Posterior cingulate gyrus (tissue), 11 donors: ENCODE results near the gene ABCC1.
A peak's percentile ranks its signal among the peaks of the same experiment; 100 is the strongest.

ENCODE experiments used
- DNase-seq, 10 donors: peaks; one replicate each; pipeline versions ENCODE4 v3.0.0 to v3.0.0-alpha.2; 2020 to 2021; ENCODE audit warnings: mixed read lengths in 3 of 10
- intact Hi-C: fragments of 100-400 bp; cut with DNase I; formaldehyde crosslinking; loops from one replicate; pipeline ENCODE4 v1.15.1; 2023

Gene ABCC1

DNA sequence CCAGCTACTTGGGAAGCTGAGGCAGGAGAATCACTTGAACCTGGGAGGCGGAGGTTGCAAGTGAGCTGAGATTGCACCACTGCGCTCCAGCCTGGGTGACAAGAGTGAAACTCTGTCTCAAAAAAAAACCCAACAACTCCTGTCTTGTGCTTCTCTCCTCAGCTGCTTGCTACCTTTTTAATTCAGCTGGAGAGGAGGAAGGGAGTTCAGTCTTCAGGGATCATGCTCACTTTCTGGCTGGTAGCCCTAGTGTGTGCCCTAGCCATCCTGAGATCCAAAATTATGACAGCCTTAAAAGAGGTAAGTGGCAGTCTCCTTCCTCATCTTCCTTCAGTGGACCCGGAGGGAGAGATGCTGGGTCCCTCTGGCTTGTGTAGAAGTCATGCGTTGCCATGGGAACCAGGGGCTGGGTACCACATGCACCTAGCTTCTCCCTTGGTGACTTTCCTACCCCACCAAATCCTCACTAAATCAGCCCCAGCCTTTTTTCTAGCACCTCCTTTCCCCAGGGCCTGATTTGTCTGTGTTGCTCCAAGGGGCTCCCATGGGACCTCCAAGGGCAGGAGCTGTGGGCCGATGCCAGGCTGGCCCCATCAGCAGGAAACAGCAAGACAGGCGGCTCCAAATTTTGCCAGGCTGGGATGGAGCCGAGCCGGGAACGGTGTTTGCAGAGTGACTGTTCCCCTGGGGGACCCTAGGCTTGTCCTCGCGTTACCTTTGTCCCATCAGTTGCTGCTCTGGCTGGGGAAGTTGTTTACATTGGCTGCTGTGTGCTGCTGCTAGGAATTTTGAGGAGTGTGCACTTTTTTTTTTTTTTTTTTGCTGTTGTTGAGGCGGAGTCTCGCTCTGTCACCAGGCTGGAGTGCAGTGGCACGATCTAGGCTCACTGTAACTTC lies 65.2 kb downstream of the ABCC1 start:
- intact Hi-C loops, result no loop called here
- DNase-seq, result peak in 1 of 10 donors; percentile 69

DNA sequence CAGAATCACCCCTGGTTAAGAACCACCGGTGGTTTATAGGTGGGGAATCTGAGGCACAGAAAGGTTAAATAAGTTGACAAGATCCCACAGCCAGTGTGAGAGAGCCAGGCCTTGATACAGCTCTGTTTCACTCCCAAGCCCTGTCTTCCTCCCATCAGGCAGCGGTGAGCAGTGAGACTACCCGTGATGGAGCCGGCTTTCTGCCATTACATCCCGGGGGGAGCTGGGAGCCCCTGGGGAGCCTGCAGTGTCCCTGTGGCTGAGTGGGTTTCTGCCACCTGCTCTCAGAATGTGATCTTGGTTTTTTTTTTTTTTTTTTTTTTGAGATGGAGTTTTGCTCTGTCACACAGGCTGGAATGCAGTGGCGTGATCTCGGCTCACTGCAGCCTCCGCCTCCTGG lies 66.4 kb downstream of the ABCC1 start:
- intact Hi-C loops, result no loop called here
- DNase-seq, result peak in 1 of 10 donors; percentile 62

DNA sequence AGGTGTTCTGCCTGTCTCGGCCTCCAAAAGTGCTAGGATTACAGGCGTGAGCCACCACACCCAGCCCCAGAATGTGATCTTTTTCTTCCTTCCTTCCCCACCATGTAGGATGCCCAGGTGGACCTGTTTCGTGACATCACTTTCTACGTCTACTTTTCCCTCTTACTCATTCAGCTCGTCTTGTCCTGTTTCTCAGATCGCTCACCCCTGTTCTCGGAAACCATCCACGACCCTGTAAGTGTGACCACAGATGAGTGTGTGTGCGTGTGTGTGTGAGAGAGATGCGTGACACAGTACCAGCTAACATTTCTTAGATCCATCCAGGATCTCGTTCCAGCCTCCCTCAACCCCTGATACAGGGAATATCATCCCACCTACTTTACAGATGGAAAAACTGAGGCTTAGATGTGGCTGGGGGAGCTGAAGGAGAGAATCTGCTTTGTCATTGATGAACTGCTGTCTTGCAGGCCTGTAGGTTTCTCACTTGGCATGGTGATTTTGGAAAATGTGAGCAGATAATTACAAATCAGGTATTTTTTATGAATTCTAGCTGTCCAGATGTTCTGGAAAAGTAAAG lies 67.1 kb downstream of the ABCC1 start:
- intact Hi-C loops, result no loop called here
- DNase-seq, result peak in 1 of 10 donors; percentile 20

DNA sequence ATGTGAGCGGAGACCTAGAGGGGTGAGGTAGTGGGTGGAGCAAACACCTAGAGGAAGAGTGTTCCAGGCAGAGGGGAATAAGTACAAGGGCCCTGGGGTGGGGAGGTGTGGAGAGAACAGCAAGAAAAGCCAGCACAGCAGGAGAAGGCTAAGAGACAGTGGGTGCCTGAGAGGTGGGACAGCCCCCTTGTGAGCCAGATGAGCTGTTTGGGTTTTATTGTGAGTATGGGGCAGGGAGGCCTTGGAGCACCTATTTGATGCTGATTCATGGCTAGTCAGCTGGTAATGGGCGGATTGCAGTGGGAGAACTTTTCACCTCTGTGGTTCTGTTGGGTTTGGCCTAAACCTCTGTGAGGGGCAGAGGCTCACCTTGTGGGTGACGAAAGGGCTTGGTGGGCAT lies 68.4 kb downstream of the ABCC1 start:
- intact Hi-C loops, result no loop called here
- peak in 1 of 10 donors; percentile 24 for DNase-seq

DNA sequence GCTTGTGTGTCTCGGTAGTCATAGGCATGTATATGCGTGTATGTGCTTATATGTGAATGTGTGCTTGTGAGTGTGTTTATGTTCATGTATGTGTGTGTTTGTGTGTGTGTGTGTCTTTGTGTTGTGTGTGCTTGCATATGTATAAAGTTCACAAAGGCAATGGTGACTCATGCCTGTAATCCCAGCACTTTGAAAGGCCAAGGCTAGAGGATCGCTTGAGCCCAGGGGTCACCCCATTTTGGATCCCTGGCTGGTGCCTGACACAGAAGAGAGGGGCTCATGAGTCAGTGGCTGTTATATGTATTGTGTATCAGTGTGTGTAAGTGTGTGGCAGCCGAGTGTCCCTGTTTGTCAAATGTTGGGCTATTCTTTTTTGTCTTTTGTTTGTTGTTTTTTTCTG lies 69.3 kb downstream of the ABCC1 start:
- peak in 1 of 10 donors; percentile 59 for DNase-seq
- intact Hi-C loops, result no loop called here

DNA sequence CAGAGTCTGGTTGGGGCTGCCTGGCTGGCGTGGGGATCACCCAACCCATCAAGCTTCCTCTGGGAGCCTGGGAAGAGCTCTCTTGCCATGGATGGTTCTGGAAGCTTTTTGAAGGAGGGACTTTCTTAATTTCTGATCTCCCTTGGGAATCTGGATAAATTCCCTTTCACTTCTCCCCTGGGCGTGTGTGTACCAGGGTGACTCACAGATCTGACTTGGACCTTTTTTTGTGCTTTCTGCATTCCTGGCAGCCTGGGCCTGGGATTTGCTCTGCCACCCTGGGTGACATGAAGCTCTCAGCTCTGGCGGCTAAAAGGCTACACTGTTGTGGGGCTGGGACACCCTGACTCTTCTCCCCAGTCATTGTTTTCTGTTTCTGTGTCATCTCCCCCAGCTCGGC lies 70.1 kb downstream of the ABCC1 start:
- intact Hi-C loops, result no loop called here
- peak in 1 of 10 donors; percentile 47 for DNase-seq

DNA sequence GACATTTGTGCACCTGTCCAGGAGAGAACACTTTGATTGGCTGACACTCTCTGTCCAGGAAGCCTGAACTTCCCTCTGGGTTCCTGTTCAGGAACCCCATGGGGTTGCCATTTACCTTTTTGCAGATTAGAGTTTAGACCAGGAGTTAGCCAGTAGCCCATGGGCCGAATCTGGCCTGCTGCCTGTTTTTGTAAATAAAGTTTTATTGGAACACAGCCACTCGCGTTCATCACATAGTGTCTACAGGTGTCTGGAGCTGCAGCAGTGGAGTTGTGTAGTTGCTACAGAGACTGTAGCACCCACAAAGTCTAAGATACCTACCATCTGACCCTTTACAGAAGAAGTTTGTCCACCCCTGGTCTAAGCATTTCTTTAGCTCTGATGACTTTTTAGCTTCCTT lies 70.9 kb downstream of the ABCC1 start:
- intact Hi-C loops, result no loop called here
- peak in 1 of 10 donors; percentile 43 for DNase-seq

DNA sequence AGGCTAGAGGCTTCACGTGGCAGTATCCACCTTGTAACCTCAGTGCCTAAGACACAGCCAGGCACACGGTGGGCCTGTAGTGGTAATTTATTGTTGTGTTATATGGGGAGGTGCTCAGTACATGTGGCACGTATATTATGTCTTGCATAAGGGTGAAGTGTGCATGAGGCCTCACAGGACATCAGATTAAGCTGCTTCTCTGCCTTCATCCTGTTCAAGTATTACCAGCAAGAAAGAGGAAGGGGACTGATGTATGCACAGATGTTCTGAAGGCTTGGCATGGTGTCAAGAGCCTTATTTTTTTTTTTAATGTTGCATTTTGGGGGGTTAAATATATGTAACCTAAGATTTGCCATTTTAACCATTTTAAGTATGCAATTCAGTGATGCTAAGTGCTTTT lies 71.6 kb downstream of the ABCC1 start:
- intact Hi-C loops, result no loop called here
- no peak for DNase-seq

DNA sequence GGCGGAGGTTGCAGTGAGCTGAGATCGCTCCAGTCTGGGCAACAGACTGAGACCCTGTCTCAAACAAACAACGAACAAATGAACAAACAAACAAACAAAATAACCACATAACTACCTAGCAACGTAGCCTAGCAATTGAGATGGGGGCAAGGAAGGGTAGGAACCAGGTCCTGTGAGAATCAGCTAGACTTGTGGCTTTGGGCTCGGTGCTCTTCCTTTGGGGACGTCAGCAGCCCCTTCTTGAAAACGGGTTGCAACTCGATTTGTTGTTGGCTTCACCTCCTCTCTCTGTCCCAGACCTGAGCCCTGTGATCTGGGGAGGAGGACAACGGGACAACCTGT lies 72.2 kb downstream of the ABCC1 start:
- peak in 1 of 10 donors; percentile 30 for DNase-seq

DNA sequence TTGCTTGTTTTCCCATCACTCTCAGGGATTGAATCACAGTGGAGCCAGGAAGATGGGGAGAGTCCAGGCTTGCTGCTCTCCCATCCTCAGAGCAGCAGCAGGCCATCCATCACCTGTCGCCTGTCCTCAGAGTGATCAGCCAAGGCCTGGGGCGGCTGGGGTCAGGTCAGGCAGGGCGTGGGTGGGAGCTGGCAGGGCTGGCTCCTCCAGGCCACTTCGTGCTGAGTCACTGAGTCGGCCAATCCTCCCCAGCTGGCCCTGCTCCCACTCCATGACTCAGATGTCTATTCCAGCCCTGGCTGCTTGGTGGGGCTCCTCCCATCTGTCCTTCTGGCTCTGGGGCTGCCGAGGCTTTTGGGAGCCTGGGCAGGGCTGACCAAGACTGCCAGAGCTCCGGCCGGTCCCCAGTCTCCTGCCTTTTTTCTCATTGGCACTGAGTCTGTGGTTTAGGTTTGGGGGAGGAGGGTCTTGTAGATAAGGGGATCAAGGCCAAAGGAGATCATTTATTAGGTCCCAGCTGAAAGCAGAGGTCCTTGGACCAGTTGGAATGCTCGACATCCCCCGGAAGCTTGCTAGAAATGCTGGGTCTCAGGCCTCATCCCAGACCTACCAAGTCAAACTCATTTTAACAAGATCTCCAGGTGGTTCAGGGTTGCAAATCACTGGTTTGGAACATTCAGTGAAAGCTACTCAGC lies 72.7 kb downstream of the ABCC1 start:
- peak; percentile 47 to 96 (median 72) for DNase-seq
- intact Hi-C loops, result no loop called here

More for the DNA sequence above, 72.2 kb downstream of the ABCC1 start:
- intact Hi-C loops, result no loop called here

DNA sequence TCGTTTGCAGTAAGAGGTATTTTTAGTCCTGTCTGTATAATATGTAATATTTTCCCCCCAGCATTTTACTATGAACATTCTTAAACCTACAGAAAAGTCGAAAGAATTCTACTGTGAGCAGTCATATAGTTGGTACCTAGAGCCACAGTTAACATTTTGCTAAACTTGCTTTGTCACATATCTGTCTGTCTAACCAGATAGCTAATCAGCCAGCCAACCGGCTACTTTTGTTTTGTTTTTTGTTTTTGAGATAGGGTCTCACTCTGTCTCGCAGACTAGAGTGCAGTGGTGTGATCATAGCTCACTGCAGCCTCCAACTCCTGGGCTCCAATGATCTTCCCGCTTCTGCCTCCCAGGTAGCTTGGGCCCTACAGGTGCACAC lies 73.3 kb downstream of the ABCC1 start:
- DNase-seq, result no peak
- intact Hi-C loops, result no loop called here

DNA sequence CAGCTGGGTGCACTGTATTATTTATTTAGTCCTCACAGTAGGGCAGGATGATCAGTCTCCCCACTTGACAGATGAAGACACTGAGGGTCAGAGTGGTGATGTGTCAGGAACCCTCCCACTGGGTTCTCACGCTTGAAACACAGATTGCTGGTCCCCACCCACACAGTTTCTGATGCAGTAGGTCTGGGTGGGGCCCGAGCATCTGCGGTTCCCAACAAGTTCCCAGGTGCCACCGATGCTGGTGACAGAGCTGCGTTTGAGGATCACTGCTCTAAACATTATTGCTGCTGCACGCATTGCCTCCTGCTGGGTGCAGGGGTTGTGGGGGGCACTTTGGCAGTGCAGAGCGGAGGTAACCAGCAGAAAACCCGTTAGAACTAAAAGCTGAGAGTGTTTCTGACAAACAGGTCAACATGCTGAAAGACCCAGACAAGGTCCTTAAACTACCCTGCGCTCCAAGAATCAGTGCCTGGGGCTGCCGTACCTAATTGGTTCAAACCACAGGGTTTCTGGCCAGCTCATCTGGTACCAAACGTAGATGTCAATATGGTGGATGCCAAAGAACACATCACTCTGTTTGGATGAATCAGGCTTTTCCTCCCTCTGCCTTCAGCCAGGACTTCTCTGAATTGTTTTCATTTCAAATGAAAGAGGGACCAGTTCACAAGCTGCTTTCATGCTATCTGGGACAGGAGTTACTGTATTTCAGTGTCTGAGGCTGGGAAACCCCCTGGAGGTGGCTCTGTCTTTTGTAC lies 76.0 kb downstream of the ABCC1 start:
- intact Hi-C loops, result no loop called here

DNA sequence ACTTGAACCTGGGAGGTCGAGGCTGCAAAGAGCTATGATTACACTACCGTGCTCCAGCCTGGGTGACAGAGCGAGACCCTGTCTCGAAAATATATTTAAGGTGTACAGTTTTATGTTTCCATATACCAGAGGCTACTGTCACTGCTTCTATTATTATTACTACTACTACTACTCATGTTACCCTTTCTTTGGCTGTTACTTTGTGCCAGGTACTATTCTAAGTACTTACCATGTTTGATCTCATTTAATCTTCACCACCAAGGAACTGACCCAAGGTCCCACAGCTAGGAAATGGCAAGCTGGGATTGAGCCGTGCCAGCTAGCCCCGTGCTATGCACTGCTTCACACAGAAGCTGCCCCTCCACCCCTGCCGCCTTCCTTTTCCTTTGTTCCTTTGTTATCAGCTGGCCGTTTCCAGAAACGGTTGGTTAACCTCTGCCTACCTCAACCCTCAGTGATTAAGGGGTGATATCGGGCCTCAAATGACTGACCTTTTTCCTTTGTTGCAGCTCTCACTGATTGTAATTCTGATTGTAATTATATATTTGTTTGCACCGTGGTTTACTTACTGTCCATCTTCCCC lies 78.4 kb downstream of the ABCC1 start:
- intact Hi-C loops, result no loop called here
- DNase-seq, result no peak

More for the DNA sequence above, 76.0 kb downstream of the ABCC1 start:
- DNase-seq, result peak in 1 of 10 donors; percentile 68

DNA sequence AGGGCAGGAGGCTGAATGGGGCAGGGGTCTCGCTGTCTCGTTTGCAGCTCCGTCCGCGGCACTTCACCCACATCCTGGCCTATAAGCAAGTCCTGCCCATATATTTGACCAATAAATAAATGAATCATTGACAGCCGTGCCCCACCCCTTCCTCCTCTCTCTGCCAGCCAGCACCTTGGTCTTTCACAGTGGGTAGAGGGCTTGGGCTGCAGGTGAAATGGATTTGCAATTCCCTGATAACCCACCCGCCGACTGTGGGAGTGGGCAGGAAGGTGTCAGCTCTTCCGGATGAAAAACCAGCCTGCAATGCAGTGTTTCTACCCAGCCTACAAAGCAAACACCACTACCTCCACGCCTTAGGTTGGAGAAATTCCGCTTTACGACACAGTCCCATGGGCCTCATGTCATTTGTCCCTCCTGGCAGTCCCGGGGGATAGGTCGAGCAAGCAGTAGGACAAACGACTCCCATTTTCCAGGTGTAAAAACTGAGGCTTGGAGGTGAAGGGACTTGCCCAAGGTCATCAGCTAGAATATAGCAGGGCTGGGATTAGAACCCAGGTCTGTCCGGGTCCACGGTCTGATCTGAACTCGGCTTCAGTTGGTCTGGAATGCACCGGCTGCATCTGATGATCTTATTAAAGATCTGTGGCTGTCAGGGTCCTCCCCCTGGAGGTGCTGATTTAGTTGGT lies 79.0 kb downstream of the ABCC1 start:
- intact Hi-C loops, result no loop called here
- no peak for DNase-seq

DNA sequence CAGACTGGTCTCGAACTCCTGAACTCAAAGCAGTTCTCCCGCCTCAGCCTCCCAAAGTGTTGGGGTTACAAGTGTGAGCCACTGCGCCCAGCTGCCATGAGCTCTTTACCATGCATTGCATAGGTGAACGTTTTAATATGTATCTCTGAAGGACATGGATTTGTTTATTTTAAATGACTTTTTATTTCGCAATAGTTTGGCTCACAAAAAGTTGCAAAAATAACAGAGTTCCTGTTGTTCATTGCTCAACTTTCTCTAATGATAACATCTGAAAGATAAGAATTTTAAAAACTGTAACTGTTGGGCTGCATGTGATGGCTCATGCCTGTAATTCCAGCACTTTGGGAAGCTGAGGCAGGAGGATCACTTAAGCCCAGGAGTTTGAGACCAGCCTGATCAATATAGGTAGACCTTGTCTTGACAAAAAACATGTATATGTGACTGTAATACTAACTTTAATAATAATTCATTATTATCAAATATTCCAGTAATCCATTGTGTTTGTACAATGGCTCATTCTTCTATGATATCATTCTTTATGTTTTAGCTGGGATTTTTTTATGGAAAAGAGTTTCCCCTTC lies 80.1 kb downstream of the ABCC1 start:
- intact Hi-C loops, result no loop called here
- DNase-seq, result no peak

DNA sequence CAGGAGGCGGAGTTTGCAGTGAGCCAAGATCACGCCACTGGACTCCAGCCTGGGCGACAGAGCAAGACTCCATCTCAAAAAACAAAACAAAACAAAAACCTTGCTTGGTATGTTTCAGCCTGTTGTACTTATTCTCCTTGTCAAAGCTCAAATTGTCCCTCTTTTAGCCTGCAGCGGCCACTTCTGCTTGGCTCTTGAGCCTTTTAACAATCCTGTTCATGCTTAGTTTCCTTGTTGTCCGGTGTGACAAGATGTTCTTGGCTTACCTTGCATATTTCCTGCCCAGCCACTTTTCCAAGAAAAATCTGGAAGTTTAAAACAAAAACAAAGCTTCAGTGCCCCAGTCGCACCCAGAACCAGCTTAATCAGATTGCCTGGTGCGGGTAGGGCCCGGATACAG lies 81.0 kb downstream of the ABCC1 start:
- DNase-seq, result no peak
- intact Hi-C loops, result no loop called here

DNA sequence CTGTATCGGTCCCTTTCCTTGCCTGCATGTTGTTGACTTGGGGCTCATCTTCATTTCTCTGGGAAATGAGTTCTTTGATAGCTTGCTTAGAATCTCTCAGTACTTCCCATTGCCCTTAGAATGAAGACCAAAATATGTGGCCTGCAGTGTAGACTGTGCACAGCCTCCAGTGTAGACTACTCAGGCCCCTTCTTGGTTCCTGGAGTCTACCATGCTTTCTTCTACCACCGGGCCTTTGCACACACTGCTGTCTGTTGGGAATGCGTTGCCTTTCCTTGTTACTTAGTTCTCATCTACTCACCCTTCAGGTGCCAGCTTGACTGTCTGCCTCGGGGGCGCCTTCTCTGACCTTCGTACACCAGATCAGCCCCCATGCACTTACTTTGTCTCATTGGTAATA lies 82.0 kb downstream of the ABCC1 start:
- intact Hi-C loops, result no loop called here
- DNase-seq, result no peak

DNA sequence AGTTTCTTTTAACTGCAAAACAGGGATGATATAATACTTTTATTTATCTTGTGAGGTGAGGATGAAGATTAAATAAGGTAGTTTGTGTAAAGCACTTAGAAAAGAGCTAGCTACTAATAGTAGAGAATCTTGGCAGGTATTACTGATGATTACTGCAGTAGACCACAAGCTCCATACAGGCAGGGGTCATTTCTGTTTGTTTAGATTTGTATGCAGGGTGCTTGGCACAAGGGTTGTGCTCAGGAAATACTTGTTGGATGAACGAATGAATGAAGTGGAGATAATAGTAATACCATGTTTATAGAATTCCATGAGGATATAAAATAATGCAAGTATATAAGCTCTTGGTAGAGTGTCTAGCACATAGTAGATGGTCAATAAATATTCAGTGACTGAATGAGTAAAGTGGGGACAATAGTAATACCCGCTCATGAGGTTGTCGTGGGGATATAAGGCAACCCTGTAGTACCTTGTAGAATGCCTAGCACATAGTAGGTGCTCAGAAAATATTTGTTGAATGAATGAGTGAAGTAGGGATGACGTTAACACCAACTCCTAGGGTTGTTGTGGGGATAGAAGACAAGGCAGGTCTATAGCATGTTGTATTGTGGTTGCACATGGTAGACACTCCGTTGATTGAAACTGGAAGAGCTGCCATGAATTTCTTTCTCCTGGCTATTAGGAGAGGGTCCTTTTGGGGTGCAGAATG lies 83.0 kb downstream of the ABCC1 start:
- no peak for DNase-seq
- intact Hi-C loops, result no loop called here

DNA sequence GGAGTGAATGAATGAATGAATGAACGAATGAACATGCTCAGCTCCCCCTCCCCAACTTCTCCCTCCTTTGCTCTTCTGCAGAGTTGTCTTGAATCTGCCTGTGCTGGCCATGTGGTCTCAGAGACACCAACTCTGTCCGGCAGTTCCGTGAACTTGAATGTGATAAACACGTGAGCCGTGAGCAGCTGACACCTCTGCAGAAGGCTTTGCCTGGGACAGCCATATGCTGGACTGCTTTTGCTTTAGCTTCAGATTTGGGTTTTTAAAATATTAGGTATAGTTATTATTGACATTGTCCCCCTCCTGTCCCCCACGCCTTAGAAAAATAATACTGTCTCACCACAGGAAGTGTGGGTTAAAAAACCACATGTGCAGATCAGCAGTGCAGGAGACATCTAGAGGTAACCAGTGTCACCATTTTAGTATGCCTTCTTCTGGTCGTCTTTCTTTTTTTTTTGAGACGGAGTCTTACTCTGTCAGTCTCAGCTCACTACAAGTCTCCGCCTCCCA lies 83.8 kb downstream of the ABCC1 start:
- intact Hi-C loops, result no loop called here
- no peak for DNase-seq
